ENCODE measurements around the gene ETS1.
"Not testable (repeated sequence)": the region's sequence is repeated elsewhere in the genome, so short reads cannot be mapped to it uniquely, and the experiment has no call there.

- TF ChIP-seq CTCF (IDR thresholded peaks at IDR 0.05; ENCODE audit: low read depth, low read length); POLR2A (IDR thresholded peaks at IDR 0.05; ENCODE audit: extremely low read depth, insufficient read length); MAX (IDR thresholded peaks at IDR 0.05; ENCODE audit: low read depth, low read length): not testable (repeated sequence)
These were observed 141.4 kb downstream of the ETS1 start for GRCh38 chr11:128445921-128446320.
